Measurements from ENCODE around the gene MATCAP1. TPM values are rescaled to one million over a fixed set of nuclear protein-coding genes. Genes with fewer than 3 reads are reported as not detected.

Gene MATCAP1
- polyA plus RNA-seq, 10 donors: 12.5 to 26.5 (median 18.1) TPM

GRCh38 chr16:67173808-67174705, 9.7 kb downstream of the MATCAP1 start:
- peak in 1 of 3 donors; percentile 84 for DNase-seq

- DNase-seq: no peak
These were observed 10.4 kb downstream of the MATCAP1 start for GRCh38 chr16:67173323-67173722.

GRCh38 chr16:67170949-67171649, 12.7 kb downstream of the MATCAP1 start:
- DNase-seq: peak in 1 of 3 donors; percentile 33

- peak in 2 of 3 donors; percentile 72 to 73 for DNase-seq
These were observed 13.4 kb downstream of the MATCAP1 start, which contains the start of gene NOL3 for GRCh38 chr16:67170168-67170948. NOL3 (plus strand) TSS chr16:67170538.

- DNase-seq: peak in 1 of 3 donors; percentile 48
These were observed 14.1 kb downstream of the MATCAP1 start for GRCh38 chr16:67169642-67170167.

GRCh38 chr16:67169011-67169451, 14.7 kb downstream of the MATCAP1 start:
- DNase-seq: no peak

GRCh38 chr16:67167588-67167987, 16.2 kb downstream of the MATCAP1 start:
- no peak for DNase-seq

- DNase-seq: no peak
These were observed 17.1 kb downstream of the MATCAP1 start for GRCh38 chr16:67166598-67167168.

- DNase-seq: no peak
These were observed 17.6 kb downstream of the MATCAP1 start for GRCh38 chr16:67166110-67166547.

GRCh38 chr16:67165121-67166078, 18.4 kb downstream of the MATCAP1 start:
- DNase-seq: peak in 1 of 3 donors; percentile 51

GRCh38 chr16:67164599-67165061, 19.1 kb downstream of the MATCAP1 start, which contains the start of gene HSF4:
HSF4 (plus strand) TSS chr16:67164745; CDS start chr16:67164812, 67 bp downstream.
- DNase-seq: no peak

- DNase-seq: no peak
These were observed 19.7 kb downstream of the MATCAP1 start for GRCh38 chr16:67163999-67164558.

GRCh38 chr16:67163164-67163998, 20.4 kb downstream of the MATCAP1 start:
- DNase-seq: peak in 1 of 3 donors; percentile 78

GRCh38 chr16:67162506-67163163, 21.1 kb downstream of the MATCAP1 start:
- no peak for DNase-seq

- no peak for DNase-seq
These were observed 22.1 kb downstream of the MATCAP1 start for GRCh38 chr16:67161595-67162058.

- DNase-seq: peak in 1 of 3 donors; percentile 45
These were observed 24.8 kb downstream of the MATCAP1 start for GRCh38 chr16:67158637-67159600.

All from muscle of back (tissue), 11 donors.